GM21529 (cell line): ENCODE results near the gene TDRD1.

Source experiments
- ATAC-seq: cut with Tn5 transposase; IDR thresholded peaks from one replicate; pipeline ENCODE4 v1.9.1; 2021; ENCODE audit not compliant: unreplicated experiment

TDRD1 gene

DNA sequence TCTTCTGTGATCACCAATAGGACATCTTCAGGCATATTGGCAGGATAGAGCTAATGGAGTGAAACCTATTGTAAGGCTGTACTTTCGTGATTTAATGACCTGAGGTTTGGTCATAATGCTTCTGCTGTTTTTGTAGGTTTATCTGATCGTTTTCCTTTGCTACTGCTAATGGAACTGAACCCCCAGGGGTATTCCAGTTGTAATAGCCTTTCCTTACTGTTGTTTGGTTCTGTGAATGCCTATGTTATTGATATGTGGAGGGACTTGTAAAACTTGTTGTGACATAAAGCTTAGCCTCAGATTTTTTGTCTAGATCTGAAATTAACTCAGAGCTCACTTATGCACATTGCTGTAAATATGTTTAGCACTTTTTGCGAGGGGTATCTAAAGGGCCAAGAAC lies 49.0 kb downstream of the TDRD1 start:
- ATAC-seq: no peak

DNA sequence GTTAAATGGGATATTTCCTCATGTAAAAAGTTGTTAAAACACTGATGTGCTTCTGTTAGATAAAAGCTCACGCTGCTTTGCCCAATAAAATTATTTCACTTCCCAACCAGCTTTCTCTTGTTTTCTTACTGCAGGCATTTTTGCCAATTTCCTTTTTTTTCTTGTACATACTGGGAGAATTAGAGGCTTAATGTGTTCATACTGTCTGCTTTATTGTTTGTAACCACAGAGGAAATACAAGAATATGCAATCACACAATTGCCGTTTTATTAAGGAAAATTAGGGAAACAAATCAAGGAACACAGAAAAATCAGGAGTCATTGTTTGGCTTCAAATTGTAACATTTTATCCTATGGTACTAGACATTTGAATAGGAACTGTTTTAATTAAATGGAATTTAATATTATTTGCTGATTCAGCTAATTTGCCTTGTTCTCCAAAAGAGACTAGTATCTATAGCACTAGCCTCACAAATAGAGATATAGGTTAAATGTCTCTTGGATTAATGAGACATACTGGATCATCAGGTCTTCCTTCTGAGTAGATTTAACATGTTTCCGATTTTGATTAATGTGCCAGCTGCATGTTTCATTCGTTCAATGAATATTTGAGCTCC lies 53.5 kb downstream of the TDRD1 start:
- ATAC-seq: no peak

DNA sequence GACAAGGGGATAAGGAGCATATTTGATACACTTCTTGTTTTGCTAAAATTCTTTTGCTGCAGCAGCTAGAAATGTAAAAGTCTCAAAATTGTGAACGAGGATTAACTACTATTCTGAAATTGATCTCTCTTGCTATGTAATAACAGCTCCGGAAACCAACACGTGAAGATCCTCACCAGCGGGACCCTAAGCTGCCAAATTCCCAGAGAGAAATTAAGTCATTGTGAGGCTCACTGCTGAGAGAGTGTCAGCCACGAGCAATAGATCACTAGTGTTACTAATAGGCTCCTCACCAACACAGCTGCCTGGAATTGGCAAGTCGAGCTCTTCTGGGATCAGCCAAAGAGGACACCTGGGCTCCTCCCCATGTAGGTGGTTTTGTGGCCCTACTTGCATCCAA lies 54.3 kb downstream of the TDRD1 start:
- no peak for ATAC-seq

DNA sequence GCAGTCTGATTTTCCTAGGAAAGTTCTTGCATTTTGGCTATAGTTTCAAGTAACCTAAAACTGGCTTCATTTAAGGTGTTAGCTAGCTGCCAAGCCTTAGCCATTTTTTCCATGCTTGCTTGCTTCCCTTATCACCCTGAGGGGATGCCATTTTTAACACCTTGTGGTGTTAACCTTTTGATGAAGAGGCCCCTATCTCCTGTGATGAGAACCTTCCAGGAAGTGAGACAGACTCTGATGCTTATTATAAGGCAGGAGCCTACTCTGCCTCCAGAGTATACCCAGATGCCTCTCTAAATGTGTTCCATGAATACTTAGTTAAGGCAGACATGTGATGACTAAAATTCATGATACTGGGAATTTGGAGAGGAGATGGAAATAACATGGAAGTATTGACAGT lies 55.0 kb downstream of the TDRD1 start:
- ATAC-seq: no peak

DNA sequence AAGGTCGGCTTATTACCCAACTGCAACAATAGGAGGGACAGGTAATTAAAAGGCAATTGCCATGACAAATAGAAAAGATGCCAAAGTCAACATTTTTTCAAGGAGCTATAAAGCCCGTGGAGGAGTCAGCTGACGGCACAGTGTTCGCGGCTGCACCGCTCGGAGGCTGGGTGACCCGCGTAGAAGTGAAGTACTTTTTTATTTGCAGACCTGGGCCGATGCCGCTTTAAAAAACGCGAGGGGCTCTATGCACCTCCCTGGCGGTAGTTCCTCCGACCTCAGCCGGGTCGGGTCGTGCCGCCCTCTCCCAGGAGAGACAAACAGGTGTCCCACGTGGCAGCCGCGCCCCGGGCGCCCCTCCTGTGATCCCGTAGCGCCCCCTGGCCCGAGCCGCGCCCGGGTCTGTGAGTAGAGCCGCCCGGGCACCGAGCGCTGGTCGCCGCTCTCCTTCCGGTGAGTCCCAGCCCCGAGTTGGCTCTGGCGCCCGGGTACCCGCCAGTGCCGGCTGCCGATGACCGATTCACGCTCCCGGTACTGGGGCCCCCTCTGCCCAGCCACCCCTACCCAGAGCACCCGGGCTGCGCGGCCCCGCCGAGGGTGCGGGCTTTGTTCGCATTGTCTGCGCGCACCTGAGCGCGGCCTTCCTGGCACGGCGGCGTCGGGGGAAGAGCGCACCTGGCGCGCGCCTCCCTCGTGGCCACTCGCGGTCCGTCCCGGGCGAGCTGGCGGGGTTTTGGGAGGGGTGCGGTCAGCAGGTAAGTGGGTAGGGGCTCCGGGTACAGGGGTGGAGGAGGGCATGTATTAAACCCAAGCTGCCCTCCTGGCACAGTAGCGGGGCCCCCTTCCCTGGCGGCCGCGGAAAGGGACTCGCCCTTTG lies 60.2 kb downstream of the TDRD1 start, which contains the start of gene VWA2:
Gene VWA2 (plus strand): TSS at position 138 of the 877 bp plus-strand sequence. CDS start 9,460 bp downstream, outside the sequence.
- ATAC-seq: no peak

DNA sequence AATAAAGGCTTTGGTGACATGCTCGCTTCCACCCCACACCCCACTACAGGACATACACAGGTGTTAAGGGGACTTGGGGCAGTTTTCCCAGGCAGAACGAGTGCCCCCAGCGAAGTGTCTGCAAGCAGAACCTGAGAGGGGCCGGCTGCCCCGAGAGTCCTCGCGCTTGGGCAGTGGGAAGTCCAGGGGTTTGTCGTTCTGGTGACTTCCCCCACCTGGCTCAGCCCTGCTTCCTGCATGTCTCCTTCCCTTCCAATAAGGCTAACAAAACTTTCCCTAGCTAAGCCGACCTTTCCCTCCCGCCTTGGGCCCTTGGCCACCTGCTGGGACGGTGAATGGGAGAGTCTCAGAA lies 60.8 kb downstream of the TDRD1 start:
- no peak for ATAC-seq

DNA sequence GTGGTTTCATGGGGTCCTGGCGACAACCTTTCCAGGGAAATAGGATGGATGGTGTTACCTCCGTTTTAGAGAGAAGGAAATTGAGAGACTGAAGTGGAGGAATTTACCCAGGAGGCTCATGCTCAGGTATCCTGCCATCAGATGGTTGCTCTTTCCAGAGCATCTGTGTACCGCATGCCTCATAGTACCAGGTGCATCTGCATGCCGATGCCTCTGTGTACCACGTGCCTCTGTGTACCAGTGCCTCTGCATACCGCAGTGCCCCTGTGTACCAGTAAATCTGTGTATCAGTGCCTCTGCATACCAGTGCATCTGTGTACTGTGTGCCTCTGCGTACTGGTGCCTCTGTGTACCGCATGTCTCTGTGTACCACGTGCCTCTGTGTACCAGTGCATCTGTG lies 63.1 kb downstream of the TDRD1 start:
- no peak for ATAC-seq

DNA sequence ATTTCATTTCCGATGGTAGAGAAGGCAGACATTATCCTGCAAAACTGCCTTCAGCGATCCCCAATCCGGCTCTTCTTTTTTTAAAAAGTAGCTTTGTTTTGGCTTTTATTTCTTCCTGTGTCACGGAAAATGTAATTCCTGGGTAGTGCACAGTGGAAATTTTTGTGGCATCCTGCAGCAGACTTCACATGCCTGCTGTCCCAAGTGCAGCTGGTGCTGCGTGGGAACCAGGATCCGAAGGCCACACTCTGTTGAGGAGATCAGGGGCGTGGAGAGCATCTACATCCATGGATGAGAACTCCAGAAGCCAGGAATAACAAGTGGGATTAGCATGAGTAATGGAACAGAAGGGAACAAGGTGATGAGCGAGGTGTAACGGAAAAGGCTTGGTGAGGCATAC lies 64.5 kb downstream of the TDRD1 start:
- no peak for ATAC-seq

DNA sequence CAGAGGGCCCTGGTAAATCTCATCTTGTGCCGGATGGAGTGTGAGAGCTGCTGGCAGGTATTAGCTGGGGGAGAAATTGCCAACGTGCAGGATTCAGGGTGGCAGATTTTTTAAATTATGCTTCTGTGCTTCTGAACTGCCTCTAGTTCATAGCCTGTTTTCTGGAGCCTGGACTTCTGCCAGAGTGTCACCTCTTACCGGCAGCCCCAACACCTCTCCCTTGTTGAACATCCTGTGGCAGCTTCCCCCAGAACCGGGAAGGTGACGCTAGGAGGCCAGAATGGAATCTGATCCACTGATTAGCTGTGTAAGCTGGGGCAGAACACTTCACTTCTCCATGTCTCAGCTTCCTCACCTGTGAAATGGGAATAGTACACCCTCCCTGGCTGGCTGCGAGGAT lies 65.0 kb downstream of the TDRD1 start:
- no peak for ATAC-seq

DNA sequence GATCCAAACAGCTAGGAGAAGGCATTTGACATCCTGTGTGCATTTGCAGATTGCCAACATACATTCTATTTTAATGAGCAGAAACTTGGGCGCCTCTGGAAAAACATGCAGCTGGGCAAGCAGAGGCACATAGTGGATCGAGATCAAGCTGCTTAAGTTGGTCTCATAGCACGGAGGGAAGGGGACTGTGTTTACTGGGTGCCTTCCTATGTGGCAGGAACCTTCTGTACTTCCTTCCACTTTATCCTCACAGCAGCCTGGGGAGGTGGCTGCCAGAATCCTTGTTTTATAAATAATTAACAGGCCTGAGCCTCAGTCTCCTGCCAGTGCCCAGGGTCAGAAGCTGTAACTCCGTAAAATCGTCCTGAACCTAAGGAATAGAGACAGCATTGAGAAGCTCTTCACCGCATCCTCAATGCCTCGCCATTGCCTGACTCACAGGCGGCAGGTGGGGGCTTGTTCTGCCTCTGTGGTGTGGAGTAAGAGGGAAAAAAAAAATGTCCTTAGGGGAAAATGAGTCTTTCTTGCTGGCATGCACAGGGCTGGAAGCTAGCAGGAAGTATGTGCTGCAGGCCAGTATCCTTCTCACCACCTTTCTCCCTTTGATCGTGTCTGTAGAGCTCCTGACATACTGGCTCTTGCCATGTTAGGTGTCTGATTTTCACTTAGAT lies 66.1 kb downstream of the TDRD1 start:
- no peak for ATAC-seq

DNA sequence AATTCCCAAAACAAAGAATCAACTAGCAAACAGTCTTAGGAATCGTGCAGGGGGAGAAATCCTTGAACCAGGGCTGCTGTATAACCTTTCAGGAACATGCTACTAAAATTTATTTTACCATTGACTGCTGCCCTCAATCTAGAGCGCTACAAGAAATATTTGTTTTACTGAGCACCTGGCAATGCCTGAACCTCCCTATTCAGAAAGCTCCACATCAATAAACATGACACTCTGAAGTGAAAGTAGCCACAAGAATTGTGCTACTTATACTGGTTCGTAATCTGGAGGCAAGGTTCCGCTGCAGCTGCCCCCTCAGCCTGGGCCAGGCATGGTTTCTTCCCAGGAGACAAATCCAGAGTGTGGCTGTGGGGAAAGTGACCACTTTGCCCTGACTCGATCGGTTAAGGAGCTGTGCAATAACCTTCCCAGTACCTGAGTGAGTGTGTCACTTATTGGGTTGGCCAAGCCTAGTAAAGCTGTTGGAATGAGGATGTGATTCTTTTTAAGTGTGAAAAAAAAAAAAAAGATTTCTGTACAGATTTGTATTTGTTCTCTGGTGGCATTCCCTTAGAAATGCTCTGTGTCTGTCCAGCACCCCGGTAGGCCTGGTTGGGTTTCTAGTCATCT lies 67.6 kb downstream of the TDRD1 start:
- ATAC-seq: no peak

DNA sequence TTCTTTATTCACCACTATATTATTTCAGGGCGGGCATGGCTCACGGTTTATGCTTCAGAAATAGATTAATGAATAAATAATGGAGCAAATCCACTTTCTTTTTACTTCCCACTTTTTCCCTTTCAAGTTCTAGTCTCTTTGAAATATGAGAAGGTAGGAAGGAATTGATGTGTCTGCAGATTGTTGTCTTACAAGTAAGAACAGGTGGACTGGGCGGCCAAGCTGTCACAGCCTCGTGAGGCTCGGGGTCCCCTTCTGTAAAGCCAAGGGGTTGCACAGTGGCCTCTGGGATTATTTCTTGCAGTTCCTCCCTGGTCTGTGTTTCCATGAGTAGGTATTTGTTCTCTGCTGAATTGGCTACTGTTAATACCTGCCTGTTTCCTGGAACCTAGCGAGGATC lies 71.1 kb downstream of the TDRD1 start:
- ATAC-seq: no peak

DNA sequence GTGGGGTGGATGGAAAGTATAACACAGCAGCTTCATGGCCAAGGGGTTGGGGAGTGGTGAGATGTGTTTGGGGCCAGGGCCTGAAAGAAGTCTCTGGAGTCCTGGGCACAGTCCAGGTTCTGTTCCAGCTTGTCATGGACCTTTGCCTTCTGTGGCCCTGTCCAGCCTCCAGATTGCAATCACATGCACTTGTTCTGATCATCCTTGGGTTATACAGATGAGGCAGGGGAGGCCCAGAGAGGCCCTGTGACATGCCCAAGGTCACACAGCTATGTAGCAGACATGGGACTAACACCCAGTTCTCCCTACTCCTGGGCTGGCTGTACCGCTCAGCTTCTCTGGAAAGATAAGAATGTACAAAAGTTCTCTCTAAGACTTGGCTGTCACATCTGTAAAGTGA lies 71.6 kb downstream of the TDRD1 start:
- no peak for ATAC-seq

DNA sequence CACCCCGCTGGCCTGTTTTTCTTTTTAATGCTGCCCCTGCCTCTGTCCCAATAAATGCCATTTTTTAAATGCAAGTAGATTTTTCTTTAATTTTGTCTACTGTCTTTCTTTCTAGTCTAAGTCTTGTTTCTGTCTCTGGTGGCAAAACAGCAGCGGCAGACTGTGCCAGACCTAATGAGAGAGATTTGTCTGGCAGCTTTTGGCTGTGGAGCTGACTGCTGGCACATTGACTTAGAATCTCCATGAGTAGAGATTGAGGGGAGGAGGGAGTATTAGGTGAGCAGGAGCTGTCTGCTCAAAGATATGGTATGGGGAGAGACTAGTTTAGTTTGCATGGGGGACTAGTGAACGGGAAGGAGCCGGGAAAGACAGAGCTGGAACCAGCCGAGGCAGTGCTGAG lies 72.9 kb downstream of the TDRD1 start:
- no peak for ATAC-seq

DNA sequence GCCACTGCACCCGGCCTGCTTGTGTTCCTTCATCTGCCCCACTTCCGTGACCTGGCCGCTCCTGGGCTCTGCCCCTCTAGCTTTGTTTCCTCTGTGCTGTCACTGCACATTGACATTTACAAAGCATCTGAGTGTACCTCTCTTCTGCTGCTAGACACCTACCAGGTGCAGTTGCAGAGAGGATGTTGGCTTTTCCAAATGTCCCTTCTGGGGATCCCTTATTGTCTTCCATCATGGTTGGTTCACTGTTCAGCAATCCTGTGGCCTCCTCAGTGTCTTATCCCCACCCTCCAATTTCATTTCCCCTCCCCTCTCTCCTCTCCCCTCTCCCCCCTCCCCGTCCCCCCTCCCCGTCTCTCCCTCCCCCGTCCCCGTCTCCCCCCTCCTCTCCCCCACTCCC lies 73.7 kb downstream of the TDRD1 start:
- ATAC-seq: no peak

DNA sequence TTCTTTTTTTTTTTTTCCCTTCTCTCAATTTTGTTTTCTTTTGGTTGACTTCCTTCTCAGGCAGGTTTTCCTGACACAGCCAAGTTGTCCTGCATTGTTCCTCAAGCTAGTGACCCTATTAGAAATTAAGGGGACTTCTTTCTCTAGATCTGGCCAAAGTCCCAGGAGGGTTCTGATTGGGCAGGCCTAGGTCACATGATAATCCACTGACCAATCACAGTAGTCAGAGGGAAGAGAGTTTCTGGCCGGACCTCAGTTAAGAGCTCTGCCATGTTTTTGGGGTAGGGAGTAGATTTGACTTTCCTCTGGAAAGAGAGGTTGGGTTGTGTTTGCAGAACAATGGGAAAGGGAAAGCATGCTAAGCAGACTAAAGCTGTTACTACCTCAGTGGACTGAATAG lies 76.1 kb downstream of the TDRD1 start:
- ATAC-seq: no peak

DNA sequence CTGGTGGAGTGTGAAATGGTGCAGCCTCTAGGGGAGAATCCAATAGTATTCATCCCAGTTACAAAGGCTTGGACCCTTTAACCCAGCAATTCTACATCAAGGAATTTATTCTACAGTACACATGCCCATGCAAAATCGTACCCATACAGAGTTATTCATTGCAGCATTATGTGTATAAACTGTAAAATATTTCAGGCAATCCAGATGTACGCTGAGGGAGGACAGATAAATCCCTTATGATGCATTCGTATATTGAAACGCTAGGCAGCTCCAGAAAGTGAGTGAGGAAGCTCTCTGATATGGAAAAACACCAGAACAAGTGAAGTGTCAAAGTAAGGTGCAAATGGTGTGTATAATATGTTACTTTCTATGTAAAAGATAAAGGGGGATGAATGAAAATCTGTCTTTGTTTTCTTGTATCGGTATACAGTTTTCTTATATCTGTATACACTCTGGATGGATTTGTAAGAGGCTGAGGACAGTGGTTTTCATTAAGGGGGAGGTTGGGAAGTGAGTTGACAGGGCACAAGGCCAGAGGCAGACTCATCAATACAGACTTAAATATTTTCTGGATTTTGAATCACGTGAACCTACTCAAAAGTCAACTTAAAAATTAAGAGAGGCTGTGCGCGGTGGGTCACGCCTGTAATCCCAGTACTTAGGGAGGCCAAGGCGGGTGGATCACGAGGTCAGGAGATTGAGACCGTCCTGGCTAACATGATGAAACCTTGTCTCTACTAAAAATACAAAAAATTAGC lies 77.0 kb downstream of the TDRD1 start:
- ATAC-seq: no peak

DNA sequence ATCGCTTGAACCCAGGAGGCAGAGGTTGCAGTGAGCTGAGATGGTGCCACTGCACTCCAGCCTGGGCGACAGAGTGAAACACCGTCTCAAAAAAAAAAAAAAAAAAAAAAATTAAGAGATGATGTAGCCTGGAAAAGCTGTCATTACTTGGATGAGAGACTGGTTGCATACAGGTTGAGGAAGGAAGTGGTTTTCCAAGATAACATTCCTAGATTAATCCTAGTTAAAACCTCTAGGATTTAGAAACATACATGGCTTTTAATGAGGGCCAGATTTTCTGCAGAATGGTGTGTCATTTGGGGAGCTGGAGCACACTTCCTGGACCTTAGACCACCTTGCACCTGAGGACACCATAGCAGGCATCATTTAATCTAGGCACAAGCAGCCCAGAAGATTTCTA lies 77.7 kb downstream of the TDRD1 start:
- no peak for ATAC-seq

DNA sequence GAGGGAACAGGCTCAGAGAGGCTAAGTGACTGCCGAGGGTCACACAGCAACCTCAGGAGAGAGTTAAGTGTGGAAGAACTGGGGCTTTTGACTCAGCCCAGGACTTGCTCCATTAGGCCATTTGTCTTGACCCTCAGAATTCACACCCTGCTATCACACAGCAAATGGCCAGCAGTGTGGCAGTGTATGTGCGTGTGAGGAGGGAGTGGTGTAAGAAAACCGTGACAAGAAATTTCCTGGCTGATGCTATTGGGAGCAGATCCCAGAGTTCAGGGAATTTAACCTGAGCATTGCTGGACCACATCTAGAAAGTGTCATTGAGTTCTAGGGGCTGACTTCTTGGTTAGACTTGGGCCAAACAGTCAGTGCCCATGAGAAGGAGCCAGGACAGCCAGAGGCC lies 78.3 kb downstream of the TDRD1 start:
- no peak for ATAC-seq

DNA sequence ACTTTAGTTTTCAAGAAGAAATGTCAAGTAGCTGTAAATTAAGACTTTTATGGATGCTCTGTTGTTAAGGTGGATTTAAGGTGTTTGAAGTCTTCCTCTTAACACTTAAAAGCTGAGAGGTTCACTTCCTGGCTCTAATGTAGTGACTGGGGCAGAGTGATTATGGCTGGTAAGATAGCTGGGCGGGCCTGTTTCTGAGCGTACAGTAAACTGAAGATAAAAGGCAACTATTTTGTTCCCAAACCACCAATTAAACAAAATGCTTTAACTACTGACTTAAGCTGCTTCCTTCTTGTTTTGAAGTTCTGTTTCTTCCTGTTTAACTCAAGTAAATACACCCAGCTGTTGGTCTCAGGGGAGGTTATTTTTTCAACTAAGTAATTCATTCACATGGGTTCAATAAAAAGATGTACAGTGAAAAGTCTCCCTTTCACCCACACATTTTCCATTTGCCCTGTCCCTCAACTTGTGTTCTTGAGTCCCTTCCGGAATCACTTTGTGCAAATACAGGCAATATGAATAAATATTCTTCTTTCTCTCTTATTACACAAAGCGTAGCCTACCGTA lies 79.2 kb downstream of the TDRD1 start:
- ATAC-seq: no peak

DNA sequence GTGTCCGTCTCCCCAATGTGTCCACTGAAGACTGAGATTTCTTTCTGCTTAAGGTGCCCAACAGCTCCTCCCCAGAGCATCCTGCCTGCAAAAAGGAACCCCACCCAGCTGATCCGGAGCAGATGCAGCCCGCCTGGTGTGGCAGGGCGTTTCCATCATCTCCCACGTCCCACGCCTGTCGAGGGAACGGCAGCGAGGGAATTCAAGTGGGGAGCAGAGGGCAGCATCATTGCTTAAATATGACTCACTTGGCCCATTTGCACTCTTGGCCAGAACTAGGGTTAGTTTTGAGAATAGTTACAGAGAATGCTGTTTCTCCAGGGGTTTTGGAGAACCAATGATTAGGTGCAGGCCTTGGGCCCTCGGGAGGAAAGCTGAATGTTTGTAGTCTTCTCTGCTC lies 80.7 kb downstream of the TDRD1 start:
- no peak for ATAC-seq
